ENCODE results near the gene SLC23A1. TPM values are rescaled to one million over a fixed set of nuclear protein-coding genes. Genes with fewer than 3 reads are reported as not detected.

The SLC23A1 gene
- total and polyA plus RNA-seq, 2 of the 13 experiments (the other 11 are each of a cell fraction or from before 2014, with no cell fraction given) = 6.0 to 6.6 TPM

DNA sequence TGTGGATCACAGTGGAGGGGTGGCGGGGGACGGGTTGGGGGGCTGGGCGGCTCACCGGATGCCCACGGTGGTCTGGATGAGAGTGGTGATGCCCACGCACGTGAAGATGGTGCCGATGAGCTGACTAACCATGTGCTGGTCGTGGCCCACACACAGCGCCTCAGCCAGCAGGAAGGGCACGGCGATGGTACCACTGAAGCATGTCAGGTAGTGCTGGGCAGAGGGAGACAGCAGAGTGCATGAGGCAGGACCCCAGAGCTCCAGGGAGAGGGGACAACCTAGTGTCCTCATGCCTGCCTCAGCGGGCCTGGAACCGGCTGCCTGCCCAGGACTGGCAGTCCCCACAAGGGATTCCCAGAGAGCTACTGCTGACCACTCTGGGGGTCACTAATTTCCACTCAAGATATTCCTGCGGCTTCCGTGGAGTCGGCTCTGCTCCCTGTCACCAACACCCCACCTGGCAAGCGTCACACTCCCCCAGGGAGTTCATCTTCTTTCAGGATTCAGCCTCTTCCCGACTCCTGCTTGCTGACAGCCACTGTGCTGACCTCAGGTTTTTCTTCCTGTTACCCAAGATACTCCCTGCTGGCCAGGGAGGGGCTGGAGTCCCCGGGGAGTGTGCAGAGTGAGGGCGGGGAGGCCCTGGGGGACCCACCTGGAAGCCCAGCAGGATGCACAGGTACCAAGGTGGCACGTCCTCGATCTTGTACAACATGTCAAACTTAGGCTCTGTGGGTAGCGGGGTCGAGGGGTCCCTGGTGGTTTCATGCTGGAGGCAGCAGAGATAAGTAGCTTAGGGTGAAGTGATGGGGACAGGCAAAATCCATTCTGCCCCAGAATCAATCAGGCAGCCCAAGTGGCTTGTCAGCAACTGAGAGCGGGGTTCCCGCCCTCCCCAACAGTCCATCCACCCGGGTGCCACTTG, 998 bp downstream of the SLC23A1 start:
- Histone ChIP-seq H3K4me3 (replicated peaks in 1 of 3; ENCODE audit: insufficient read depth in 1 of 3, low read depth in 2 of 3, low read length in 3 of 3) (peak overlapping the region; percentile 56 to 79 (median 76)), H2AFZ (ENCODE audit: low read length) (no peak overlapping the region), H3K27ac (ENCODE audit: extremely low read length, insufficient read depth, low read length) (peak overlapping the region; percentile 71), H3K36me3 (replicated peaks in 1 of 2; ENCODE audit: control insufficient read depth in 1 of 2, insufficient read depth in 2 of 2, low read length in 2 of 2) (peaks cover 0 to 3% of the 10 kb centered on the region in 2 experiments; a peak in 2 of 5 replicates), H3K4me1 (ENCODE audit: insufficient read depth, low read length) (peaks cover 54% of the 10 kb centered on the region), H4K20me1 (ENCODE audit: insufficient read depth, low read length) (no peaks in the 10 kb centered on the region), H3K27me3 (ENCODE audit: control insufficient read depth in 1 of 2, insufficient read depth in 2 of 2, low read length in 2 of 2) (no peaks in the 10 kb centered on the region; a peak in 1 of 5 replicates), H3K9ac (ENCODE audit: insufficient read depth, low read depth, low read length) (peak overlapping the region; percentile 70), H3K79me2 (ENCODE audit: insufficient read depth, low read length) (peaks cover 16% of the 10 kb centered on the region), H3K9me3 (ENCODE audit: low read length) (no peaks in the 10 kb centered on the region), H3K4me2 (ENCODE audit: low read depth, low read length) (peak overlapping the region; percentile 92)
- FAIRE-seq = no peak
- BruUV-seq (replicated peaks) = no TSS peak
- DNase-seq (ENCODE audit: low spot score) = no peak
- 61% methylated on average over 18 of the region's 28 CpGs for WGBS (ENCODE audit: low lambda C conversion rate)
- CTCF ChIA-PET (ENCODE audit: low intra/inter-chr PET ratio, low total read pairs) = no interaction called here
- intact Hi-C loops (cut with micrococcal nuclease; ENCODE audit: unreplicated experiment) = no loop called here
- in situ Hi-C loops (cut with HindIII; ENCODE audit: extremely low pct_ligation_motif_present, low pct_unique_long_range_greater_than_20kb) = no loop called here
- POLR2A ChIA-PET = interaction anchor here (1.6 to 1.7 kb wide), 3 partner anchors 21 to 40 kb away, joined by 4 to 8 read pairs (median 6); partner anchors contain the start of genes PAIP2 and SPATA24
- ATAC-seq = peak; percentile 2; the same call in 1 of the 3 replicates
- TF ChIP-seq KDM2A (CRISPR knock-in tag; IDR thresholded peaks at IDR 0.05; ENCODE audit: borderline replicate concordance, low read depth) (no peak), ZBTB7B (CRISPR knock-in tag; IDR thresholded peaks at IDR 0.05) (no peak), TEAD3 (CRISPR knock-in tag; optimal IDR thresholded peaks at IDR 0.05; ENCODE audit: borderline replicate concordance) (no peak), ZNF800 (CRISPR knock-in tag; IDR thresholded peaks at IDR 0.05) (no peak), HNF4G (IDR thresholded peaks at IDR 0.05; ENCODE audit: borderline replicate concordance, low read depth, low read length) (no peak), HNF4G (CRISPR knock-in tag; IDR thresholded peaks at IDR 0.05; ENCODE audit: borderline replicate concordance, low read depth) (no peak), ZNF34 (CRISPR knock-in tag; IDR thresholded peaks at IDR 0.05; ENCODE audit: borderline replicate concordance) (no peak), ZBTB42 (CRISPR knock-in tag; IDR thresholded peaks at IDR 0.05) (no peak), GPN1 (CRISPR knock-in tag; IDR thresholded peaks at IDR 0.05; ENCODE audit: borderline replicate concordance) (no peak), SOX6 (IDR thresholded peaks at IDR 0.05) (no peak), SOX6 (CRISPR knock-in tag; IDR thresholded peaks at IDR 0.05) (peak; percentile 19; the same call in 1 of the 2 replicates), POLR2AphosphoS5 (IDR thresholded peaks at IDR 0.05; ENCODE audit: low read depth, low read length) (no peak), BORCS8-MEF2B (CRISPR knock-in tag; IDR thresholded peaks at IDR 0.05) (no peak), ZNF382 (CRISPR knock-in tag; IDR thresholded peaks at IDR 0.05; ENCODE audit: borderline replicate concordance) (no peak), KMT2A (CRISPR knock-in tag; IDR thresholded peaks at IDR 0.05) (no peak)
- TF ChIP-seq, protein P1, sequence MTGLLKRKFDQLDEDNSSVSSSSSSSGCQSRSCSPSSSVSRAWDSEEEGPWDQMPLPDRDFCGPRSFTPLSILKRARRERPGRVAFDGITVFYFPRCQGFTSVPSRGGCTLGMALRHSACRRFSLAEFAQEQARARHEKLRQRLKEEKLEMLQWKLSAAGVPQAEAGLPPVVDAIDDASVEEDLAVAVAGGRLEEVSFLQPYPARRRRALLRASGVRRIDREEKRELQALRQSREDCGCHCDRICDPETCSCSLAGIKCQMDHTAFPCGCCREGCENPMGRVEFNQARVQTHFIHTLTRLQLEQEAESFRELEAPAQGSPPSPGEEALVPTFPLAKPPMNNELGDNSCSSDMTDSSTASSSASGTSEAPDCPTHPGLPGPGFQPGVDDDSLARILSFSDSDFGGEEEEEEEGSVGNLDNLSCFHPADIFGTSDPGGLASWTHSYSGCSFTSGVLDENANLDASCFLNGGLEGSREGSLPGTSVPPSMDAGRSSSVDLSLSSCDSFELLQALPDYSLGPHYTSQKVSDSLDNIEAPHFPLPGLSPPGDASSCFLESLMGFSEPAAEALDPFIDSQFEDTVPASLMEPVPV (CRISPR knock-in tag; IDR thresholded peaks at IDR 0.05) = no peak
- TF ChIP-seq, protein P2, sequence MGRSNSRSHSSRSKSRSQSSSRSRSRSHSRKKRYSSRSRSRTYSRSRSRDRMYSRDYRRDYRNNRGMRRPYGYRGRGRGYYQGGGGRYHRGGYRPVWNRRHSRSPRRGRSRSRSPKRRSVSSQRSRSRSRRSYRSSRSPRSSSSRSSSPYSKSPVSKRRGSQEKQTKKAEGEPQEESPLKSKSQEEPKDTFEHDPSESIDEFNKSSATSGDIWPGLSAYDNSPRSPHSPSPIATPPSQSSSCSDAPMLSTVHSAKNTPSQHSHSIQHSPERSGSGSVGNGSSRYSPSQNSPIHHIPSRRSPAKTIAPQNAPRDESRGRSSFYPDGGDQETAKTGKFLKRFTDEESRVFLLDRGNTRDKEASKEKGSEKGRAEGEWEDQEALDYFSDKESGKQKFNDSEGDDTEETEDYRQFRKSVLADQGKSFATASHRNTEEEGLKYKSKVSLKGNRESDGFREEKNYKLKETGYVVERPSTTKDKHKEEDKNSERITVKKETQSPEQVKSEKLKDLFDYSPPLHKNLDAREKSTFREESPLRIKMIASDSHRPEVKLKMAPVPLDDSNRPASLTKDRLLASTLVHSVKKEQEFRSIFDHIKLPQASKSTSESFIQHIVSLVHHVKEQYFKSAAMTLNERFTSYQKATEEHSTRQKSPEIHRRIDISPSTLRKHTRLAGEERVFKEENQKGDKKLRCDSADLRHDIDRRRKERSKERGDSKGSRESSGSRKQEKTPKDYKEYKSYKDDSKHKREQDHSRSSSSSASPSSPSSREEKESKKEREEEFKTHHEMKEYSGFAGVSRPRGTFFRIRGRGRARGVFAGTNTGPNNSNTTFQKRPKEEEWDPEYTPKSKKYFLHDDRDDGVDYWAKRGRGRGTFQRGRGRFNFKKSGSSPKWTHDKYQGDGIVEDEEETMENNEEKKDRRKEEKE (IDR thresholded peaks at IDR 0.05) = no peak
- TF ChIP-seq, protein P3, sequence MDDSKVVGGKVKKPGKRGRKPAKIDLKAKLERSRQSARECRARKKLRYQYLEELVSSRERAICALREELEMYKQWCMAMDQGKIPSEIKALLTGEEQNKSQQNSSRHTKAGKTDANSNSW (CRISPR knock-in tag; IDR thresholded peaks at IDR 0.05; ENCODE audit: borderline replicate concordance) = no peak

All from HepG2 (cell line).